ES-I3 (cell line): ENCODE measurements around the gene WFDC1.

Experiments
- H3K36me3 ChIP-seq: 2 replicates; pipeline ENCODE4 v1.6.1; 2013; ENCODE audit warnings: mild to moderate bottlenecking, low read length, control low read depth, moderate library complexity; ENCODE audit not compliant: insufficient read depth
- H3K4me1 ChIP-seq: 2 replicates; pipeline ENCODE4 v1.6.1; 2013; ENCODE audit warnings: mild to moderate bottlenecking, control low read depth, low read length; ENCODE audit not compliant: insufficient read depth
- H3K9ac ChIP-seq: 2 replicates; pipeline ENCODE4 v1.6.1; 2013; ENCODE audit warnings: low read depth, mild to moderate bottlenecking, low read length, moderate library complexity
- H3K9me3 ChIP-seq: 2 replicates; pipeline ENCODE4 v1.6.1; 2013; ENCODE audit warnings: mild to moderate bottlenecking, low read length, moderate library complexity; ENCODE audit not compliant: control insufficient read depth, insufficient read depth

The WFDC1 gene

DNA sequence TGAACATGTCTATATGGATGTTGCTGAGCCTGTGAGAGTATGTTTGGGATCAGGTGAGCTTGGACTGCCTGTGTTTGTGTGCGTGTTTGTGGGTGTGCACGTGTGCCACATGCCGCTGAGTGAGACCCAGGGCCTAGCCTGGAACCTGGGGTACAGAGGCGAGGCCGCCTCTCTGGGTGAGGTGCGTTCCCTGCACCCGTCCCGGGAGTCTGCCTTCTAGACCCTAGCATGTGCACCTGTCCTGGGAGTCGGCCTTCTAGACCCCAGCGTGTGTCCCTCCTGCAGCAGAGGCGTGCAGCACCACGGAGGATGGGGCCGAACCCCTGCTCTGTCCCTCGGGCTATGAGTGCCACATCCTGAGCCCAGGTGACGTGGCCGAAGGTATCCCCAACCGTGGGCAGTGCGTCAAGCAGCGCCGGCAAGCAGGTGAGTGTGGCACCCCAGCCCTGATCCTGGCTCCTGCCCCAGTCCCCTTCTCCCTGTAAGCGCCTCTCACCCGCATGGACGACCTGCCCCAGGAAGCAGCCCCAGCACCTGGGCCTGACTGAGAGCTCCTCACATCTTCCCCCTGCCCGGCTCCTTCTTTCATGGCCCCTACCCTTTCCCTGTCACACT, 24.6 kb downstream of the WFDC1 start:
- H3K9ac ChIP-seq, result no peak overlapping the region
- H3K36me3 ChIP-seq, result no peaks in the 10 kb centered on the region
- no peaks in the 10 kb centered on the region for H3K4me1 ChIP-seq
- H3K9me3 ChIP-seq, result no peaks in the 10 kb centered on the region

GRCh38 chr16:84320511-84320910, 25.8 kb downstream of the WFDC1 start:
- Histone ChIP-seq H3K9ac (no peak overlapping the region), H3K36me3 (no peaks in the 10 kb centered on the region), H3K9me3 (no peaks in the 10 kb centered on the region), H3K4me1 (no peaks in the 10 kb centered on the region)

DNA sequence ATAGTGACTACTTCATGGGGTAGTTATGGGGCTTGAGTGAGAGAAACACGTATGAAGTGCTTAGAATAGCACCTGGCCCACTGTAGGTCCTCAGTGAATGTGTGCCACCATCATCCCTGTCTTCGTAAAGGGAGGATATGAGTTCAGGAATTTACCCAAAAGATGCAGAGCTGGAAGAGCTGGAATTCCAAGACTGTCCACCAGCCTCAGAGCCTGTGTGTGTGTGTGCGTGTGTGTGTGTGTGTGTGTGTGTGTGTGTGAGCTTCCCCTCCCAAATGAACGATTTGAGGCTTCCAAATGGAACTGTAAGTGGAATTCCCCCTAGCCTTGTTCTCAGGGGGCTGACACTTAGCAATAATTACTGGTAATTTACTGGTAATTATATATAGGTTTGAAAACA, 27.3 kb downstream of the WFDC1 start:
- no peaks in the 10 kb centered on the region for H3K9me3 ChIP-seq
- H3K36me3 ChIP-seq, result no peaks in the 10 kb centered on the region
- H3K4me1 ChIP-seq, result no peaks in the 10 kb centered on the region
- no peak overlapping the region for H3K9ac ChIP-seq

GRCh38 chr16:84322749-84323148, 28.1 kb downstream of the WFDC1 start:
- H3K36me3 ChIP-seq, result no peaks in the 10 kb centered on the region

DNA sequence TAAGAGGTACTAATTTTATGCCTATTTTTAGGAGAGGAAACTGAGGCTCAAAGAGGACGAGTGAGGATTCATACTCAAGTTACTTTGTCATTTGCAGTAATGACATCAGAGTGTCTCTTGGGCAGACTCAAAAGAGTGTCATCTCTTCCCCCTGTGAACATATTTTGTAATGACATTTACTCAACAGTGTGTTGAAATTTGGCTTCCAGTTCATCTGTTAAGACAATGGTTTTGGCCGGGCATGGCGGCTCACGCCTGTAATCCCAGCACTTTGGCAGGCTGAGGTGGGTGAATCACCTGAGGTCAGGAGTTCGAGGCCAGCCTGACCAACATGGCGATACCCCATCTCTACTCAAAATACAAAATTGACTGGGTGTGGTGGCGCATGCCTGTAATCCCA, 28.9 kb downstream of the WFDC1 start:
- H3K36me3 ChIP-seq, result no peaks in the 10 kb centered on the region
- no peaks in the 10 kb centered on the region for H3K9me3 ChIP-seq
- H3K9ac ChIP-seq, result no peak overlapping the region
- H3K4me1 ChIP-seq, result no peaks in the 10 kb centered on the region

More at GRCh38 chr16:84322749-84323148, 28.1 kb downstream of the WFDC1 start:
- no peaks in the 10 kb centered on the region for H3K9me3 ChIP-seq
- H3K4me1 ChIP-seq, result no peaks in the 10 kb centered on the region
- no peak overlapping the region for H3K9ac ChIP-seq

DNA sequence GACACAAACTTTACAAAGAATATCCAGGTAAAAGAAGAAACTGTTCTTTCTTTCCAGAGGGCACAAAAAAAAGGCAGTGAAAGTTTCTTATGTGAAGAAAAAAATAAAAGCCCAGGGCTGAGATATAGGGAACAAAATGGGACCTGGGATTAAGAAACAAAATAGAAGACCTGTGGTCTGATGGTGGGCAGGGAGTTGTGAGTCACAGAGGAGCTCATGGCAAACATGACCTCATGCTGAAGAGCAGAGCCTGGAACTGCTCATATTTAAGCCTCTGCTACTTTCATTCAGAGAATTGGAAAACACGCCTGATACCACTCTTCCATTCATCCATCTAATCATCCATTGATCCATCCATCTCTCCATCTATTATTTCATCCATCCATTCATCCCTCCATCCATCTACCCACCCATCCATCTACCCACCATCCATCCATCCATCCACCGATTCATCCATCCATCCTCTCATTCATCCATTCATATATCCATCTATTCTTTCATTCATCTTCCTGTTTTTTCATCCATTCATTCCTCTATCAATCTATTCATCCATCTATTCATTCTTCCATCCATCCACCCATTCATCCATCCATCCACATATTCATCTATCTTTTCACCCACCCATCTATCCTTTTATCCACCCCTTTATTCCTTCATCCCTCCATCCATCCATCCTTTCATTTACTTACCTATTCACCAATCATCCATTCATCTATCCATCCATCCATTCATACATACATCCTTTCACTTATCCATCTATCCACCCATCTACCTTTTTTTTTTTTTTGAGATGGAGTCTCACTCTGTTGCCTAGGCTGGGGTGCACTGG, 30.0 kb downstream of the WFDC1 start:
- Histone ChIP-seq H3K9ac (no peak overlapping the region), H3K9me3 (no peaks in the 10 kb centered on the region)

GRCh38 chr16:84326545-84326944, 31.9 kb downstream of the WFDC1 start:
- Histone ChIP-seq H3K9me3 (no peaks in the 10 kb centered on the region), H3K9ac (no peak overlapping the region), H3K4me1 (peaks cover 6% of the 10 kb centered on the region; the same call in 1 of the 2 replicates), H3K36me3 (no peaks in the 10 kb centered on the region)

More for the DNA sequence above, 30.0 kb downstream of the WFDC1 start:
- H3K36me3 ChIP-seq, result no peaks in the 10 kb centered on the region
- peaks cover 2% of the 10 kb centered on the region; the same call in 1 of the 2 replicates for H3K4me1 ChIP-seq

DNA sequence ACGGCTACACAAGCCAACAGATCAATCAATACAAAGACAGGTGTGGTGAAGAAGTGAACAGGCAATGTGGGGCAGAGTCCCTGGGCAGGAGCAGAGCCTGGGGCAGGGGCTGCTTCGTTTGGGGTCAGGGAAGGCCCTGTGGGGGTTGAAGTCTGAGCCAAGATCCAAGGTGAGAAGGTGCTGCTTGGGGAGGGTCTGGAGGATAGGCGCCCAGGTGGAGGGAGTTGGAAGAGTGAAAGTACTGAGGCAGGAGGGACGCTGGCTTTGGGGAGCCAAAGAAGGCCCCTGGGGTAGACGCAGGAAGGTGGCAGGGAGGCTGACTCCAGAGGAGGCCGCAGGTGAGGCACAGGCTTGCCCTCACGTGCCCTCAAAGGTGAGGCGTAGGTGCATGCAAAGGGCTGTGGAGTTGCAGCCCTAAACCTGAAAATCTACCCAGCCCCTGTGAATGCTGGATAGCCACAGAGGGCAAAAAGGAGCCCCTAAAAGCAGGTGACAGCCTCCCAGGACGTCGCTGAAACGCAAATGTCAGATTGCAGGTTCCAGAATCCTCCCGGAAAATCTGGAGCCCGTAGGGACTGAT, 33.3 kb downstream of the WFDC1 start:
- Histone ChIP-seq H3K36me3 (no peaks in the 10 kb centered on the region), H3K9ac (no peak overlapping the region), H3K9me3 (no peaks in the 10 kb centered on the region), H3K4me1 (peaks cover 6% of the 10 kb centered on the region; the same call in 1 of the 2 replicates)

DNA sequence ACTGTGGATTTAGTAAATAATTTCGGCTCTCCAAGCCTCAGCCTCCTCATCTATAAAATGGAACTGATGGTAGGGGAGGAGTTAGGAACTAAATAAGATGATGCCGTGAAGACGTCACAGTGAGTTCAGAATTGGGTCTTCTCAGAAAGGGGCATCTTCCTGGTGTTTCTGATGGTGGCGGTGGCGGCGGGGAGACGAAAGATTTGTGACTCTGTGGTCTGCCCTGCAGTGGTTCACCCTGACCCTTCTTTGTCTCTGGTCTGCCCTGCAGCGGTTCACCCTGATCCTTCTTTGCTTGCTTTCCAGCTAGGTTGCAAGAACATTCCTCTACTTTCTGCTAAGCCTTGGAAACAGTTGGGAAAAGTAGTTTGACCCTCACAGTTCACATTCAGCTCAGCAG, 34.3 kb downstream of the WFDC1 start:
- H3K4me1 ChIP-seq, result peaks cover 10% of the 10 kb centered on the region; the same call in 1 of the 2 replicates
- no peaks in the 10 kb centered on the region for H3K9me3 ChIP-seq
- no peak overlapping the region for H3K9ac ChIP-seq
- no peaks in the 10 kb centered on the region for H3K36me3 ChIP-seq

- H3K36me3 ChIP-seq, result no peaks in the 10 kb centered on the region
- H3K9ac ChIP-seq, result no peak overlapping the region
- H3K4me1 ChIP-seq, result peaks cover 10% of the 10 kb centered on the region; the same call in 1 of the 2 replicates
- H3K9me3 ChIP-seq, result no peaks in the 10 kb centered on the region
Observed at GRCh38 chr16:84329843-84330684, 35.4 kb downstream of the WFDC1 start.

DNA sequence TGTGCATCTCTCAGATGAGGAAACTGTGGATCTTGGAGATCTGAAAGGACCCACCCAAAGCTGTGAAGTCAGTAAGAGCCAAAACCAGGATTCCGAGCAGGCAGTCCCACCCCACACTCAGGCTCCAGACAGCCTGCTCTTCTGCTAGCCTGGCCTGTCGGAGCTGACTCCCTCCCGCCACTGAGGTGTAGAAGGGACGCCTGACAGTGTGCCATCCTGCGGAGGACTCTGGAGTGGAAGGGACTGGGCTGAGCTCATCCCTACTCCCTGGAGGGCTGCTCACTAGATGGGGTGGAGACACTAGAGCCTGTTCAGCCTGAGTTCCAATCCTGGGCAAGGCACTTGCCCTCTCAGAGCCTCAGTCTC, 36.0 kb downstream of the WFDC1 start:
- H3K36me3 ChIP-seq, result no peaks in the 10 kb centered on the region
- H3K9me3 ChIP-seq, result no peaks in the 10 kb centered on the region
- no peak overlapping the region for H3K9ac ChIP-seq
- H3K4me1 ChIP-seq, result peaks cover 10% of the 10 kb centered on the region; the same call in 1 of the 2 replicates

GRCh38 chr16:84331998-84332780, 37.5 kb downstream of the WFDC1 start:
- Histone ChIP-seq H3K9me3 (no peaks in the 10 kb centered on the region), H3K9ac (no peak overlapping the region), H3K4me1 (peaks cover 10% of the 10 kb centered on the region; the same call in 1 of the 2 replicates), H3K36me3 (no peaks in the 10 kb centered on the region)

GRCh38 chr16:84332975-84333684, 38.5 kb downstream of the WFDC1 start:
- Histone ChIP-seq H3K4me1 (peaks cover 10% of the 10 kb centered on the region; the same call in 1 of the 2 replicates), H3K36me3 (no peaks in the 10 kb centered on the region), H3K9ac (no peak overlapping the region), H3K9me3 (no peaks in the 10 kb centered on the region)
